Immature natural killer cell (primary cell): Measurements from ENCODE around the gene TM7SF2. TPM values are rescaled to one million over a fixed set of nuclear protein-coding genes. Genes with fewer than 3 reads are reported as not detected.
"Not testable (repeated sequence)": the region's sequence is repeated elsewhere in the genome, so short reads cannot be mapped to it uniquely, and the experiment has no call there.

Source experiments
- DNase-seq, 3 donors: peaks; one replicate each; pipeline ENCODE4 v3.0.0; 2022; ENCODE audit warnings: mixed read lengths in 1 of 3
- H3K27ac Mint-ChIP-seq, 6 donors: one replicate each; pipeline ENCODE4 v1.8.0; 2020; ENCODE audit warnings: mixed read lengths in 6 of 6, mild to moderate bottlenecking in 5 of 6, inconsistent platforms in 4 of 6, moderate library complexity in 3 of 6
- H3K27me3 Mint-ChIP-seq, 3 donors: one replicate each; pipeline ENCODE4 v1.8.0; 2020 to 2021; ENCODE audit warnings: low read depth in 3 of 3, mild to moderate bottlenecking in 3 of 3, mixed read lengths in 3 of 3, moderate library complexity in 3 of 3, inconsistent platforms in 1 of 3
- H3K36me3 Mint-ChIP-seq, 3 donors: one replicate each; pipeline ENCODE4 v1.8.0; 2020; ENCODE audit warnings: mixed read lengths in 3 of 3, inconsistent platforms in 2 of 3, mild to moderate bottlenecking in 2 of 3
- H3K4me1 Mint-ChIP-seq, 2 donors: one replicate each; pipeline ENCODE4 v1.8.0; 2020; ENCODE audit warnings: inconsistent platforms in 2 of 2, mild to moderate bottlenecking in 2 of 2, mixed read lengths in 2 of 2, moderate library complexity in 1 of 2
- H3K4me3 Mint-ChIP-seq, 5 donors: one replicate each; pipeline ENCODE4 v1.8.0; 2020; ENCODE audit warnings: mild to moderate bottlenecking in 5 of 5, mixed read lengths in 5 of 5, inconsistent platforms in 3 of 5, moderate library complexity in 3 of 5
- H3K9me3 Mint-ChIP-seq, 6 donors: one replicate each; pipeline ENCODE4 v1.8.0; 2020; ENCODE audit warnings: mild to moderate bottlenecking in 6 of 6, mixed read lengths in 6 of 6, inconsistent platforms in 4 of 6, moderate library complexity in 3 of 6
- polyA plus RNA-seq, 3 donors: library from polyadenylated mRNA; unstranded; fragments of 300-500 nt; fragmentation: Illumina TruSeq; gene quantifications; one replicate each; pipeline ENCODE4 v1.2.3, GENCODE V29; 2021

Gene TM7SF2
- polyA plus RNA-seq, 3 donors from 2014 or later = 12.8 to 16.8 (median 15.4) TPM

- Mint-ChIP-seq H3K27ac (peak overlapping the region; percentile 39 to 83 (median 68)), H3K4me3 (peak overlapping the region; percentile 86 to 88 (median 86)), H3K36me3 (peaks cover 3 to 7% (median 3%) of the 10 kb centered on the region in 3 donors), H3K4me1 (peaks cover 44 to 54% of the 10 kb centered on the region in 2 donors), H3K9me3 (no peaks in the 10 kb centered on the region), H3K27me3 (peaks cover 10 to 22% (median 20%) of the 10 kb centered on the region in 3 donors)
- no peak for DNase-seq
These were observed 1.7 kb downstream of the TM7SF2 start for GRCh38 chr11:65113361-65113756.

- peaks cover 10 to 26% (median 20%) of the 10 kb centered on the region in 3 donors for H3K27me3 Mint-ChIP-seq
- H3K9me3 Mint-ChIP-seq = no peaks in the 10 kb centered on the region
- peaks cover 48 to 55% of the 10 kb centered on the region in 2 donors for H3K4me1 Mint-ChIP-seq
- H3K36me3 Mint-ChIP-seq = peaks cover 3 to 12% (median 3%) of the 10 kb centered on the region in 3 donors
- peak overlapping the region; percentile 86 to 88 (median 86) for H3K4me3 Mint-ChIP-seq
- DNase-seq = no peak
- H3K27ac Mint-ChIP-seq = peak overlapping the region in 5 of 6 donors; percentile 42 to 83 (median 73)
These were observed 2.2 kb downstream of the TM7SF2 start for GRCh38 chr11:65113839-65114238.

- H3K4me1 Mint-ChIP-seq = peaks cover 51 to 55% of the 10 kb centered on the region in 2 donors
- H3K4me3 Mint-ChIP-seq = peak overlapping the region in 2 of 5 donors; percentile 25 to 88
- no peak for DNase-seq
- peaks cover 10 to 27% (median 20%) of the 10 kb centered on the region in 3 donors for H3K27me3 Mint-ChIP-seq
- H3K27ac Mint-ChIP-seq = peak overlapping the region in 3 of 6 donors; percentile 9 to 42 (median 17)
- H3K9me3 Mint-ChIP-seq = no peaks in the 10 kb centered on the region
- H3K36me3 Mint-ChIP-seq = peaks cover 3 to 13% (median 3%) of the 10 kb centered on the region in 3 donors
These were observed 3.0 kb downstream of the TM7SF2 start for GRCh38 chr11:65114538-65115171.

- H3K4me3 Mint-ChIP-seq = peak overlapping the region; percentile 13 to 90 (median 23)
- H3K27me3 Mint-ChIP-seq = peaks cover 10 to 24% (median 15%) of the 10 kb centered on the region in 3 donors
- peak overlapping the region in 3 of 6 donors; percentile 27 to 86 (median 40) for H3K27ac Mint-ChIP-seq
- peaks cover 50 to 53% of the 10 kb centered on the region in 2 donors for H3K4me1 Mint-ChIP-seq
- no peaks in the 10 kb centered on the region for H3K9me3 Mint-ChIP-seq
- peaks cover 3 to 13% (median 8%) of the 10 kb centered on the region in 3 donors for H3K36me3 Mint-ChIP-seq
- DNase-seq = no peak
These were observed 3.9 kb downstream of the TM7SF2 start for GRCh38 chr11:65115361-65116082.

- Mint-ChIP-seq H3K36me3 (peaks cover 3 to 13% (median 9%) of the 10 kb centered on the region in 3 donors), H3K9me3 (no peaks in the 10 kb centered on the region), H3K4me1 (peaks cover 47 to 53% of the 10 kb centered on the region in 2 donors), H3K27ac (peak overlapping the region; percentile 77 to 93 (median 88)), H3K27me3 (peaks cover 13 to 18% (median 15%) of the 10 kb centered on the region in 3 donors), H3K4me3 (peak overlapping the region; percentile 84 to 90 (median 88))
- DNase-seq = peak; percentile 46 to 68 (median 59)
These were observed 4.9 kb downstream of the TM7SF2 start for GRCh38 chr11:65116370-65117205.

- peaks cover 3 to 17% (median 9%) of the 10 kb centered on the region in 3 donors for H3K36me3 Mint-ChIP-seq
- DNase-seq = peak; percentile 100
- H3K4me3 Mint-ChIP-seq = peak within 1 kb of the TSS; percentile 86 to 90 (median 88)
- no peaks in the 10 kb centered on the region for H3K9me3 Mint-ChIP-seq
- peak within 1 kb of the TSS; percentile 87 to 99 (median 95) for H3K27ac Mint-ChIP-seq
- H3K27me3 Mint-ChIP-seq = peaks cover 16 to 24% (median 17%) of the 10 kb centered on the region in 3 donors
- H3K4me1 Mint-ChIP-seq = peaks cover 52 to 59% of the 10 kb centered on the region in 2 donors
These were observed 5.8 kb downstream of the TM7SF2 start, which contains the start of gene ZNHIT2 for GRCh38 chr11:65117206-65118096. TSS of gene ZNHIT2 (minus strand) at chr11:65117701. CDS start at chr11:65117653, 48 bp downstream.

GRCh38 chr11:65118097-65118837, 6.6 kb downstream of the TM7SF2 start:
- Mint-ChIP-seq H3K9me3 (no peaks in the 10 kb centered on the region), H3K4me3 (peak overlapping the region; percentile 86 to 90 (median 88)), H3K4me1 (peaks cover 52 to 61% of the 10 kb centered on the region in 2 donors), H3K27ac (peak overlapping the region; percentile 87 to 99 (median 95)), H3K27me3 (peaks cover 11 to 22% (median 17%) of the 10 kb centered on the region in 3 donors), H3K36me3 (peaks cover 3 to 17% (median 9%) of the 10 kb centered on the region in 3 donors)
- no peak for DNase-seq

- H3K4me1 Mint-ChIP-seq = peaks cover 47 to 56% of the 10 kb centered on the region in 2 donors
- not testable (repeated sequence) for DNase-seq, H3K9me3 Mint-ChIP-seq
- H3K27me3 Mint-ChIP-seq = peaks cover 11 to 21% (median 17%) of the 10 kb centered on the region in 3 donors
- peak overlapping the region in 2 of 5 donors; percentile 9 to 100 for H3K4me3 Mint-ChIP-seq
- H3K36me3 Mint-ChIP-seq = peaks cover 3 to 17% (median 9%) of the 10 kb centered on the region in 3 donors
- peak overlapping the region; percentile 91 to 99 (median 95) for H3K27ac Mint-ChIP-seq
These were observed 7.4 kb downstream of the TM7SF2 start for GRCh38 chr11:65118891-65119669.

GRCh38 chr11:65119670-65119995, 8.0 kb downstream of the TM7SF2 start:
- H3K36me3 Mint-ChIP-seq = peaks cover 3 to 17% (median 9%) of the 10 kb centered on the region in 3 donors
- H3K4me3 Mint-ChIP-seq = peak overlapping the region; percentile 9 to 100 (median 29)
- peak overlapping the region; percentile 68 to 99 (median 80) for H3K27ac Mint-ChIP-seq
- H3K27me3 Mint-ChIP-seq = peaks cover 13 to 21% (median 17%) of the 10 kb centered on the region in 3 donors
- no peak for DNase-seq
- H3K4me1 Mint-ChIP-seq = peaks cover 46 to 59% of the 10 kb centered on the region in 2 donors
- H3K9me3 Mint-ChIP-seq = no peaks in the 10 kb centered on the region

- no peak for DNase-seq
- H3K4me3 Mint-ChIP-seq = peak overlapping the region; percentile 98 to 100 (median 100)
- H3K9me3 Mint-ChIP-seq = no peaks in the 10 kb centered on the region
- peaks cover 40 to 59% of the 10 kb centered on the region in 2 donors for H3K4me1 Mint-ChIP-seq
- H3K36me3 Mint-ChIP-seq = peaks cover 3 to 17% (median 9%) of the 10 kb centered on the region in 3 donors
- peak overlapping the region; percentile 98 to 100 (median 100) for H3K27ac Mint-ChIP-seq
- H3K27me3 Mint-ChIP-seq = peaks cover 13 to 21% (median 17%) of the 10 kb centered on the region in 3 donors
These were observed 9.2 kb downstream of the TM7SF2 start for GRCh38 chr11:65120831-65121230.

- H3K4me1 Mint-ChIP-seq = peaks cover 37 to 59% of the 10 kb centered on the region in 2 donors
- H3K27ac Mint-ChIP-seq = peak overlapping the region; percentile 98 to 100 (median 100)
- peaks cover 13 to 21% (median 17%) of the 10 kb centered on the region in 3 donors for H3K27me3 Mint-ChIP-seq
- DNase-seq = peak in 2 of 3 donors; percentile 24 to 30
- H3K9me3 Mint-ChIP-seq = no peaks in the 10 kb centered on the region
- peak overlapping the region; percentile 98 to 100 (median 100) for H3K4me3 Mint-ChIP-seq
- peaks cover 3 to 19% (median 10%) of the 10 kb centered on the region in 3 donors for H3K36me3 Mint-ChIP-seq
These were observed 9.8 kb downstream of the TM7SF2 start for GRCh38 chr11:65121447-65121864.
